HG03469 (cell line): ENCODE results near the gene NAT9.

Source experiments
- ATAC-seq: cut with Tn5 transposase; IDR thresholded peaks from one replicate; pipeline ENCODE4 v1.9.1; 2021; ENCODE audit warnings: mild to moderate bottlenecking, moderate library complexity, moderate number of reproducible peaks; ENCODE audit not compliant: unreplicated experiment

NAT9 gene

DNA sequence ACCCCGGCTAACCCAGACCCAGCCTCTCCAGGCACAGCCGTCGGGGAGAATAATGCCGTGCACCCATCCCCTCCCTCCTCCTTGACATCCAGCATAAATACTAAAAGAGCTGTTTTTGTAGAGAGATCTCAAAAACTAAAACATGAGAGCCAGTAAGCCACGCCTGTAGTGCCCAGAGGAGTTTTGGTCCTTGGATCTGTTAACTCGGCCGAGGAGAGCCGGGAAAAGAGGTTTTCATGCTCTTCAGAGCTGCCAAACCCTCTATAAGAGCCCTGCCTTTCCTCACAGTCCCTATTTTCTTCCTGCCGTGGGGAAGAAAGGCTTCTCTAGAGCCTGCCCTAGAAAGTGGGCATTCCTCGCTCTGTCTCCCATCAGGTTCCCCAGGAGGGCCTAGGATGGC lies 30.2 kb upstream of the NAT9 start:
- no peak for ATAC-seq

DNA sequence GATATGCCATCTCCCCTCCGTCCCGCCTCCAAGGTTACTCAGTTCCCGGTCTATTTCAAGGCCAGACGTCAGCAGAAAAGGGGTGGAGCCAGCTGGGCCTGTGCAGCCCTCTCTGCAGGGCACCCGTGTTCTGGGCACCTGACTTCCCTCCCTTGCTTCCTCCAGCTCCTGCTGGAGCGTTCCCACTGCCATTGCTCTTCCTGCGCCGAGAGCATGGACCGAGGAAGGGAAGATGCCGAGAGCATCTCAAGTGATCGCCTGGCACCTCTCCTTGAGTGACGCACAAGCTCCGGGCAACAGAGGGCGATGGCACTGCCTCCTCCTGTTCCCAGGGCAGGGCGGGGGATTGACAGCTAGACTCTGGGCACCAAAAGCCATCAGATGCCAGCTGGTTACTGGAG lies 29.4 kb upstream of the NAT9 start:
- ATAC-seq: no peak

DNA sequence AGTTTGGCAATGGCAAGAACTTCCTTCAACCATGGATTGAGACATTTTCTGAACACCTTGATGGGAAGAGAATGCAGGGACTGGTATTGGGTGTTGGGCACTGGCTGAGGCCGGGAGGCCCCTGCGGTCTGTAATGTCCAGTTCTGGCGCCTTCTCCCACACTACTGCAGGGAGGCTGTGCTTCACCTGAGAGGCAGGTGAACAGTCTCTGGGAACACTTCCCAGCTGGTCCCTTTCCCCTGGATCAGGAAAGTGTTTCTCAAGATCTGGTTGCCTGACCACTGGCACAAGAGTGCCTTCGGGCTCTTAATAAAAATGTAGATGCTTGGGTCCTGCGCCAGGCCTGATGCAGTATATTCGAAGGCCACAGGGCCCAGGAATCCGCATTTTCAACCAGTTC lies 28.5 kb upstream of the NAT9 start:
- ATAC-seq: no peak

DNA sequence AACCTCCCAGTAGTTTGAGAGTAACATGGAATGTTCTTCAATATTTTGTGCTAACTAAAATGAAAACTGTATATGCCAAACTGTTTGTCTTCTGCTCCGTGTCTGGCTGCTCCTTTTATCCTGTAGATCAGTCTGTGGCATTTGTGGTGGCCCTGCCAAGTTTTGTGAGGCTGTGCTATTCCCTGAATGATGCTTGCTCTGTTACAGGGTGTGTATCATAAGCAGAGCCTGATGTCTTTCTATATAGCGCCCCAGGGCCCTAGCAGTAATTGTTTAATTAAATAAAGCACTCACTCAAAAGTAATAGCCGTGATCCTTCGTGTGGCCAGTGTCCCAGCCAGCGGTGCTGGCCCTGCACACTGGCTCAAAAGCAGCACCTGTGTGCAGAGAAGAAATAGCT lies 27.8 kb upstream of the NAT9 start:
- ATAC-seq: no peak

GRCh38 chr17:74803388-74803930 lies 27.3 kb upstream of the NAT9 start:
- ATAC-seq: no peak

- ATAC-seq: no peak
Observed at GRCh38 chr17:74801896-74802295, 25.8 kb upstream of the NAT9 start.

DNA sequence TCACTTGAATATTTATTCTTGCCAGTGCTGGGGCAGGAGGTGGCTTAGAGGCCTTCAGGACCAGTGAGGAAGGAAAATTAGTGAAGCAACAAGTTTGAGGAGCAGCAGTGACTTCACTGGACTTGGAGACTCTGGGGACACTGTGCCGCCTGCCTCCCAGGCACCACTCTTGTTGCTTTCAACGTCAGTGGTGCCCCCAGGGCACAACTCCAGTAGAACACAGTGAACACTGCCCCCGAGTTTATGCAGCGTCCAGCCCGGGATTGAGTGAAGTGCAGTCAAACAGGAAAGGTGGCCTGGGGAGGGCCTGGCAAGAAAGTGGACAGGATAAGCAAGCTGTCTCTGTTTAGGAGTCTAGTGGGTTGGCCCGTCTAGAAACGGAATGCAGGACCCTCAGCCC lies 24.4 kb upstream of the NAT9 start:
- no peak for ATAC-seq

GRCh38 chr17:74799097-74799496 lies 23.0 kb upstream of the NAT9 start:
- no peak for ATAC-seq

- no peak for ATAC-seq
Observed at GRCh38 chr17:74798239-74798707, 22.1 kb upstream of the NAT9 start.

DNA sequence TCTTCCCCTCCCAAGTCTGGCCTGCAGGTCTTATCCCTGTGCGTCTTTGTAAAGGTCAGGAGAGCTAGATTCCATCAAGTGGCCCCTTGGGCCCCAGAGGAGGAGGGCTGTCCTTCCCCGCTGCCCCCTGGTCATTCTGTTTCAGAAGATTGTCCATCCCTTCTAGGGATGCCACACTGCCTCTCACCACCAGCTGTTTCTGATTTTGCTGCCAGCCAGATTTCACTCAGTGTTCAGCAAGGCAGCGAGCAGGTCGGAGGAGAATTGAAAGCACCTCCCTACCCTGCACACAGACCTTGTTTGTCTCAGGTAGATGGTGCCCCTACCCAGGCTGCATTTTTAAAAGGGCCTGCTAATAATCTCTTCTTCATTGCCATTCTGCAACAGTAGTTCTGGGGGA lies 21.7 kb upstream of the NAT9 start:
- no peak for ATAC-seq

GRCh38 chr17:74796866-74797265 lies 20.7 kb upstream of the NAT9 start:
- ATAC-seq: no peak

DNA sequence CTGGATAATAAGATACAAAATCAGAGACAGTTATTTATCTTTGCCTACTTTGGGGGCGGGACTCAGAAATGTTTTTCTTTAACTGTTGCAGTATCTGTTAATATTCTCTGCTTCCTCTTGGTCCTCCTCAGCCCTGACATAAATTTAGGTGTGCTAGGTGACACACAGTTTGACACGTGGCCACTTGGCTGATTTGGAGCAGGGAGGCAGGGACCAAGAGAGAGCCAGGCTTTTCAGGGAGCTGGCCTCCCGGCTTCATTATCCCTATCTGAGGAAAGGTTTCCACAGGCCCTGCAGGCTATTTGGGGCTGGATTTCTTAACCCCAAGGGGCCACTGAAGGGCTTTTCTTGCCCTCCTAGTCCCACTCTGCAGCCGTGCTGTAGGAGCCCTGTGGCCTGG lies 20.1 kb upstream of the NAT9 start:
- ATAC-seq: no peak

DNA sequence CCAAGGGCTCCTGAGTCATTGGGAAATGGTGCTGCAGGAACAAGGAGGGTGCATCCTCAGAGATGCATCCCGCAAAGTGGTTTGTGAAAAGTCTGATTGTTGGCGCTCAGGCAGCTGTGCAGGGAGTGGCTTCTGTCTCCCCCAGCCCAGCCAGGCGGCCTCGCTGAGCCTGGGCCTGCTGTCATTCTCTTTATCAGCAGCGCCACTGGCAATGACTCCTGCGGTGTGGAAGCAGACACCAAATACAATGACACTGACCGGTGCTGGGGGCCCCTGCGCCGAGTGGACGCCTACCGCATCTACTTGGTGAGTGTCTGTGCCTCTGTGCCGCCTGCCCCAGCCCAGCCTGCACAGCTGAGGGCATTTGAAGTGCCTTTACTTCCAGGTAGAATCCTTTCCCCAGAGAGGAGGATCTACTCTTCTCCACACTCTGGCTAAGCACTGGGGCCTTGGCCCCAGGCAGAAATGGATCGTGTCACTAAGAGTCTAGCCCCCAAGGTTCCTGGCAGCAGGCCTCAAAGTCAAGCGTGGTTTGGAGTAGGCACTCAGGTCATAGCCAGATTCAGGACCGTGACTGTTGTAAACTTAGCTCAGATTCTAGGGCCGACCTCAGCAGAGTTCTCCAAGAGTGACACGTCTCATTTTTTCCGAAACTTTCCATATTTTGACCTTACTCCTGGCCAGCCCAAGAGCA lies 19.3 kb upstream of the NAT9 start:
- no peak for ATAC-seq

GRCh38 chr17:74792586-74793105 lies 16.5 kb upstream of the NAT9 start:
- ATAC-seq: no peak

- no peak for ATAC-seq
Observed at GRCh38 chr17:74790161-74791058, 14.3 kb upstream of the NAT9 start.

DNA sequence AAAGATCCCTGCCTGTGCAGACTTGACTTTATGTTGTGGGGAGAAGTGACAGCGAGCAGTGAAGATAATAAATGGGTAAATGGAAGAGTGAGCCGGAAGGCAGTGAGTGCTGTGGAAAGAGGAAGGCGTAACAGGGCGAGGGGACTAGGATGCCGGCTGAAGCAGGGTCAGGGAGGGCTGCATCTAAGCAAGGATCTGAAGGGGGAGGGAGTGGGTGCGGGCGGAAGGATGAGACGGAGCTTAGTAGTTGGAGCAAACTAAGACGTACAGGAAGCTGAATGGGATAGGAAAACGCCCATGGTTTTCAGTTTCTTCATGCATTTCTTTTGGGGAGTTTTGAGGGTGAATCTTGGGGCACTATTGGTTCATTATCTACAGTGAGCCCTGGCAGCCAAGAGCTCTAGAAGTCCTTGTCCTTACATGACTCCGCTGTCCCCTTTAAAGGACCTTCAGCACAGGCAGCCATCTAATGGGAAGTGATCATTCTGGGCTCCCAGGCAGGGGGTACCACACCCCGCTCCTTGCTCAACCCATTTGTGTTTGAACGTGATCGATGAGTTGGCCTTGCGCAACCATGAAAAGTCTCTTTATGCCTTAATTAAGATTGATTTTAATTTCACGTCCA lies 10.4 kb upstream of the NAT9 start:
- no peak for ATAC-seq

DNA sequence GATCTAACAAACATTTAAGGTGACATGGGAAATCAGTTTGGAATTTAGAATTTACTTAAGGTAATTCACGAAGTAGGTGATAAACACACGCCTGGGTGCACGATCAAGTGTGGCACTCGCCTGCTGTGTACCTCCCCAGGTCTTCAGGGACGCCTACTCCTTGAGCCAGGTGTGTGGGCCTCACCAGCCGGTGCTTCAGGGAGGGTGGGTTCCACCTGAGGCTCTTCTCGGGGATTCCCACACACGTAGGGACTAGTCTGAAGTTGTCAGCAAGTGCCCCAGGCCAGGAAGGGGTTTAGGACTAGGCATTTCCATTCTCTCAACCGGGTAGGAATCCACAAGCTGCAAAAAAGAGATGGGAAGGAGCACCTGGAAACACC lies 9.8 kb upstream of the NAT9 start:
- no peak for ATAC-seq

DNA sequence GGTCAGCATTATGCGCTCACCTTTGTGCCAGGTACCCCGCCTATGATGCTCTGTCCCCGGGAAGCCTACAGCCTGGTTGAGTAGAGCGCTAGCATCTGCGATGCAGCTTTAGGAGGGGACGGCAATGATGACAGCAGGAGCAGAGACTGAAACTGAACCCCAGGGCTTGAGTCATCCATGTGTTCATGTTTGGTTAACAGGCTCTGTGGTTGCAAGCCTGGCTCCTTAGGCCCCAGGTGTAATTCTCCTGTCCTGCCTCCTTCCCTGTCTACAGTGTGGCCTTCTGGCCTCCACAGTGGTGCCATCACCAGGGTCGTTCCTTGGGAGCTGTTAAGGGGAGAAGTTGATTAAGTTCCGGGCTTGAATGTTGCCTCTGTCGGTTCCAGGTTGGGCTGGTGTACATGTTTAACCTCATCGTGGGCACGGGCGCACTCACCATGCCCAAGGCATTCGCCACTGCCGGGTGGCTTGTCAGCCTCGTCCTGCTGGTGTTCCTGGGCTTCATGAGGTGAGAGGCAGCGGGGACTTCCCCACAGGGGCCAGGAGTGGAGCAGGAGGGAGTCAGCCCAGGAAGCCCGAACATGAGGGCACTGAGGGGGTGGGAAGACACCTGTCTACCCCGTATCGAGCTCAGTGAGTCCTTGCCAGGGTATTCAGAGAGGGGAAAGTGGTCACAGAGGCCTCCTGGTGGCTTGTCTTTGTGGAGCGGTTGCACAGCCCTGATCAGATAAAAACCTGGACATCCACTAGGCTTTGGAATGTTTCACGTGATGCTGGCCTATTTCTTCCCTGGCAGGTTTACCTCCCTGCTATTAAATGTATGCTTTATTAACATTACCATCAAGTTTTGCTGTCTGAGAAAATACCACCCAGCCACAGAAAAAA lies 9.2 kb upstream of the NAT9 start:
- ATAC-seq: no peak

DNA sequence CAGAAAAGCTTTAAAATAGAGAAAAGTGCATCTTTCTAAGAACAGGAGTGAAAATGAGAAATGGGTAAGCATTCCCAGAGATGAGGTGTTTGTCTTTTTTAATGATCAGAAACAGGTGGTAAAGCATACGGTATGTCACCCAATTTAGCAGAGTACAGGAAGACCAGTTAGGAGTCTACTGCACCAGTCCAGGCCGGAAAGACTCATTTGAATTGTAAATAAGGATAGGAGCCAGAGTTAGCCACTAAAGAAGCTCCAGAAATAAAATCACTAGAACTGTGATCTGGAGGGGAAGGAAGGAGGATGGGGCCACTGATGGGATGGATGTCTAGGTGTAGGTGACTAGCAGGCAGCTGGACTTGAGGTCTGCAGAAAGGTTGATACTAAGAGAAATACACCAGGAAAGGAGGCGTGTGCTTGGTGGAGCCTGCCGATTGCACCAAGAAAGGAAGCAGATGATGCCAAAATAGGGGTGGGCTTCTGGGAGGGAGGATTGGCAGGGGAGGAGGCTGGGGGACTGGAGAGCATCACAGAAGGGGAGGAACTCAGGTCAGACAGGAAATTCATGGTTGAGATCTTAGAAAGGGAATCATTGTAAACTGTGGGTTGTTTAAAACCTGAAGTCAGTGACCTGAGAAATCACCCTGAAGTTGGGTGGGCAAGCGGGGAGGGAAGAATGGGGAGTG lies 8.1 kb upstream of the NAT9 start:
- no peak for ATAC-seq

DNA sequence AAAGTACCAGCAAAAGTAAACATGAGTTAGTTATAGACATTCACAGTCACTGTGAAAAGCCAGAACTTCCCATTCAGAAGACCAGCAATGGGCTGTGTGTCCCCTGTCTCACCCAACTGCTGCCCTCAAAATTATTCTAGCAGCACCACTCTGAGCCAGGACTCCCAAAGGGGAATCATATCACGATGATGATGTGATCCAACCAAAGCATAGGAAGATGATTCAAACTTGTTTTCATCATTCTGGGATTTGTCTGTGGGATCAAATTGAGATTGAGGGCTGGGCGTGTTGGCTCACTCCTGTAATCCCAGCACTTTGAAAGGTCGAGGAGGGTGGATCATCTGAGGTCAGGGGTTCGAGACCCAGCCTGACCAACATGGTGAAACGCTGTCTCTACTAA lies 6.4 kb upstream of the NAT9 start:
- ATAC-seq: no peak
